ENCODE measurements around the gene STS.

The STS gene

DNA sequence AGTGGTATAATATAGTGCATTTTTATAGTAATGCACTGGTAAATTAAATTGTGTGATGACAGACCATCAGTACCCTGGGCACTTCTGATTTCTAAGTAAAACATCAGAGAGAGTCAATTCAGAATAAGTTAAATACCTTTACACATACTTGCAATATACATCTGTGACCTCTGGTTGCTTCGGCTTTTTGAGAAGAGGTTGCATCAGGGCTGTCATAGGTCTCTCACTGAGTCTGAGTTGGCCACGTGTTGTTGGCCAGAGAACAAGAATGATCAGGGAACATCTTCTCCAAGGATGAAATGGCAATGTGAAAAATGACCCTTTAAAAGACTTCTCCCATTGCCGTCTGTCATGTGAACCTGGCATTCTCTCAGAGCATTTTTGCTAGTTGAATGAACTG, 37.3 kb downstream of the STS start:
- DNase-seq: no peak

- DNase-seq: no peak
These were observed 41.2 kb downstream of the STS start for GRCh38 chrX:7188672-7189071.

DNA sequence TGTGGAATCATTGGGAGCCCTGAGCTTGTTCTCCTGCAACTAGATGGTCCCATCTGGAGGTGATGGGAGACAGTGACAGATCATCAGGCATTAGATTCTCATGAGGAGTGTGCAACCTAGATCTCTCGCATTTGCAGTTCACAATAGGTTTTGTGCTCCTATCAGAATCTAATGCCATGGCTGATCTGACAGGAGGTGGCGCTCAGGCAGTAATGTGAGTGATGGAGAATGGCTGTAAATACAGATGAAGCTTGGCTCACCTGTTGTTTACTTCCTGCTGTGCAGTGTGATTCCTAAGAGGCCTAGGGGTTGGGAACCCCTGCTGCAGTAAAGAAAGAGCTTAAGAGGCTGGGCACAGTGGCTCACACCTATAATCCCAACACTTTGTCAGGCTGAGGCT, 42.6 kb downstream of the STS start:
- DNase-seq: no peak

DNA sequence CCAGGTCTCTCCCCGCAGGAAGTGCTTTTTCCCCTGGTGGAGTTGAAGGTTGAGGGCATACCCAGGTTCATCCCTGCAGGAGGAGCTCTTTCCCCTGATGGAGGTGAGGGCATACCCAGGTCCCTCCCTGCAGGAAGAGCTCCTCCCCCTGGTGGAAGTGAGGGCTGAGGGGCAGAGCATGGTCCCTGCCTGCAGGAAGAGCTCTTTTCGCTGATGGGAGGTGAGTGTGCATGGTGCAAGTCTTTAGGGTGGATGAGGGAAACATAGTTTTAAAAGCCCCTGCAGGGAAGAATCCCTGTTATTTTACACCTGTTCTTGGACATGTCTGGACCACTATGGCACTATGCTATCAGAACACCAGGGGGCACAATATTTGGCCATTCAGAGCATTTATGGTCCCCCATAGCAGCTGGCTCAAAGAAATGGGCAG, 44.2 kb downstream of the STS start:
- no peak for DNase-seq

DNA sequence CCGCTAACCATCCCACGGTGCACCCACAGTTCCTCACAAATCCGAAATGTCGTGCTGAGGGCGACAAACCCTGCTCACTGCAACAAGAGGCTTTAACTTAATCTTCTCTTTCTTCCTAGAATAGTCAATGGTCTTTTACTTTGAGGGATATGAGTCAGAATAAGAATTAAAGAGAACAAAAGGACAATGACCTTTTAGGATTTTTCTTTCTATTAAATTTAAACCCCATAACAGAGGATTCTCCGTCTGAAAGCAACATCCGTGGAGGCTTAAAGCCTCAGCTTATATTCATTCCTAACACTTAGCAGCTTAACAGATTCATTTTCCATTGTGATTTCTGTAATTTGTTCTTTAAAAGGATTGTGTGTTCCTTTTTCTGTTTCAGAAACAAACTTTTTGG, 45.4 kb downstream of the STS start:
- no peak for DNase-seq

DNA sequence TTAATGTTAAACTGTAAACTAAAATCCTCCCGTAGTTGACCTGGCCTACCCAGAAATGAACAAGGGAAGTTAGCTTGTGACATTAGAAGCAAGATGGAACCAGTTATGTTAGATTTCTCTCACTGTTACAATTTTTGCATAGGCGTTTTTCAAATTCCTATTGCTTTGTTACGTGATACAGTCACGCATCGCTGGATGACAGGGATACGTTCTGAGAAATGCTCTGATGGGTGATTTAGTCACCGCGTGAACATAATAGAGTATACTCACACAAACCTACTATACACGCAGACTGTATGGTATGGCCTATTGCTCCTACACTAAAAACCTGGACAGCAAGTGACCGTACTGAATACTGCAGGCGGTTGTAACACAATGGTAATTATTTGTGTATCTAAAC, 47.1 kb downstream of the STS start:
- DNase-seq: no peak
